ENCODE measurements around the gene KRT3.
"Not testable (repeated sequence)": the region's sequence is repeated elsewhere in the genome, so short reads cannot be mapped to it uniquely, and the experiment has no call there.

Gene KRT3

GRCh38 chr12:52763036-52763659, 32.8 kb downstream of the KRT3 start:
- H3K4me3 ChIP-seq (ENCODE audit: low read depth, low read length) = no peak overlapping the region
- in situ Hi-C loops (cut with HindIII; ENCODE audit: low sequenced_read_pairs) = no loop called here
- no peak for TF ChIP-seq CTCF (IDR thresholded peaks at IDR 0.05; ENCODE audit: low read depth, low read length)
- DNase-seq (ENCODE audit: low read depth, low spot score) = no peak

- H3K4me3 ChIP-seq (ENCODE audit: low read depth, low read length) = no peak overlapping the region
- no peak for TF ChIP-seq CTCF (IDR thresholded peaks at IDR 0.05; ENCODE audit: low read depth, low read length)
- in situ Hi-C loops (cut with HindIII; ENCODE audit: low sequenced_read_pairs) = no loop called here
- no peak for DNase-seq (ENCODE audit: low read depth, low spot score)
Observed at GRCh38 chr12:52761802-52762201, 34.1 kb downstream of the KRT3 start.

GRCh38 chr12:52761218-52761617, 34.7 kb downstream of the KRT3 start:
- DNase-seq (ENCODE audit: low read depth, low spot score); H3K4me3 ChIP-seq (ENCODE audit: low read depth, low read length); in situ Hi-C loops (cut with HindIII; ENCODE audit: low sequenced_read_pairs): not testable (repeated sequence)

- in situ Hi-C loops (cut with HindIII; ENCODE audit: low sequenced_read_pairs) = no loop called here
- TF ChIP-seq CTCF (IDR thresholded peaks at IDR 0.05; ENCODE audit: low read depth, low read length) = no peak
- no peak overlapping the region for H3K4me3 ChIP-seq (ENCODE audit: low read depth, low read length)
- no peak for DNase-seq (ENCODE audit: low read depth, low spot score)
Observed at GRCh38 chr12:52760623-52761022, 35.3 kb downstream of the KRT3 start.

- in situ Hi-C loops (cut with HindIII; ENCODE audit: low sequenced_read_pairs) = no loop called here
- no peak overlapping the region for H3K4me3 ChIP-seq (ENCODE audit: low read depth, low read length)
- no peak for DNase-seq (ENCODE audit: low read depth, low spot score)
- no peak for TF ChIP-seq CTCF (IDR thresholded peaks at IDR 0.05; ENCODE audit: low read depth, low read length)
Observed at GRCh38 chr12:52759695-52760094, 36.2 kb downstream of the KRT3 start.

GRCh38 chr12:52759218-52759617, 36.7 kb downstream of the KRT3 start:
- no peak for DNase-seq (ENCODE audit: low read depth, low spot score)
- no peak overlapping the region for H3K4me3 ChIP-seq (ENCODE audit: low read depth, low read length)
- TF ChIP-seq CTCF (IDR thresholded peaks at IDR 0.05; ENCODE audit: low read depth, low read length) = no peak
- in situ Hi-C loops (cut with HindIII; ENCODE audit: low sequenced_read_pairs) = no loop called here

GRCh38 chr12:52757449-52758176, 38.3 kb downstream of the KRT3 start:
- H3K4me3 ChIP-seq (ENCODE audit: low read depth, low read length) = no peak overlapping the region
- no peak for DNase-seq (ENCODE audit: low read depth, low spot score)
- in situ Hi-C loops (cut with HindIII; ENCODE audit: low sequenced_read_pairs) = no loop called here
- TF ChIP-seq CTCF (IDR thresholded peaks at IDR 0.05; ENCODE audit: low read depth, low read length) = no peak

All from astrocyte of the spinal cord (primary cell).